Heart left ventricle (tissue), 16 donors: ENCODE measurements around the gene EXTL1. TPM values are rescaled to one million over a fixed set of nuclear protein-coding genes. Genes with fewer than 3 reads are reported as not detected.

Source experiments
- ATAC-seq, 4 donors: fragments of 200-7000 bp; cut with Tn5 transposase; one replicate each; pipeline ENCODE4 v1.9.1; 2020 to 2022; ENCODE audit warnings: moderate library complexity in 4 of 4, mild to moderate bottlenecking in 3 of 4, moderate number of reproducible peaks in 1 of 4
- DNase-seq, 5 donors: peaks; one replicate each; pipeline ENCODE4 v3.0.0-alpha.2; 2020
- H3K27ac ChIP-seq, 12 donors: fragments of 200-600 bp; sonication (generic) in 4 of 12; one replicate each; pipeline versions ENCODE4 v1.5.0 to v1.8.0; 2016 to 2022; ENCODE audit warnings: mild to moderate bottlenecking in 2 of 12
- H3K27me3 ChIP-seq, 9 donors: fragments of 200-600 bp; sonication (generic) in 2 of 9; one replicate each; pipeline versions ENCODE4 v1.5.1 to v1.8.0; 2016 to 2022; ENCODE audit warnings: mild to moderate bottlenecking in 3 of 9
- H3K36me3 ChIP-seq, 9 donors: fragments of 200-600 bp; sonication (generic) in 2 of 9; one replicate each; pipeline versions ENCODE4 v1.5.0 to v1.8.0; 2018 to 2022; ENCODE audit warnings: mild to moderate bottlenecking in 2 of 9
- H3K4me1 ChIP-seq, 12 donors: fragments of 200-600 bp; sonication (generic) in 4 of 12; one replicate each; pipeline versions ENCODE4 v1.5.0 to v1.8.0; 2016 to 2022; ENCODE audit warnings: mild to moderate bottlenecking in 3 of 12
- H3K4me3 ChIP-seq, 12 donors: fragments of 200-600 bp; sonication (generic) in 4 of 12; one replicate each; pipeline versions ENCODE4 v1.5.0 to v1.8.0; 2017 to 2022; ENCODE audit warnings: mild to moderate bottlenecking in 9 of 12, moderate library complexity in 4 of 12
- H3K9me3 ChIP-seq, 12 donors: fragments of 200-600 bp; sonication (generic) in 4 of 12; one replicate each; pipeline versions ENCODE4 v1.5.0 to v1.8.0; 2016 to 2022; ENCODE audit warnings: mild to moderate bottlenecking in 1 of 12
- POLR2A ChIP-seq, 2 donors: fragments of 450-650 bp; IDR thresholded peaks; one replicate each; pipeline ENCODE4 v1.6.1; 2017; ENCODE audit warnings: antibody characterized with exemption in 2 of 2, mild to moderate bottlenecking in 2 of 2, moderate library complexity in 2 of 2
- WGBS, 4 donors: extraction: QIAGEN DNeasy Blood & Tissue Kit in 2 of 4; methylation state at CpG; one replicate each; pipeline versions ENCODE4 v1.1.5 to v1.1.7; 2013 to 2018; 5-methylcytosine and 5-hydroxymethylcytosine counted together
- intact Hi-C, 10 donors: fragments of 100-400 bp; cut with DNase I; formaldehyde crosslinking; loops; one replicate each; pipeline versions ENCODE4 v1.11.1 to v1.14.2; 2022
- polyA plus RNA-seq, 2 donors: library from polyadenylated mRNA; stranded (reverse); fragments of 200-250 nt; gene quantifications; one replicate each; pipeline ENCODE4 v1.2.3, GENCODE V29; 2013
- total RNA-seq, 9 donors: library from RNA; depleted of rRNA in 2 of 9; stranded (reverse); fragments of >200 nt in 2 of 9; fragmentation: NEBNext Ultra II Directional in 3 of 9; extraction: Animal tissue kit (Norgen Biotek cat#: 25700) in 3 of 9; gene quantifications; one replicate each; pipeline versions ENCODE4 v1.1.0 to v1.2.4, GENCODE V29; 2016 to 2023
- TF ChIP-seq, protein P1 (sequence below), 12 donors: fragments of 200-600 bp; sonication (generic) in 4 of 12; IDR thresholded peaks; one replicate each; pipeline versions ENCODE4 v1.5.0 to v1.8.0; 2018 to 2022; ENCODE audit warnings: antibody characterized with exemption in 12 of 12, mild to moderate bottlenecking in 5 of 12
- donor health status: ischemic (EF 13 %, LVEDD 7.1; RV severe dilation, severe dysfunction).
- donor health status: healthy with polysubstance abuse.
- donor health status: DM: no; HTN: yes; CAD: no.
- donor health status: DM: no; HTN: no; CAD: no.
- donor health status: ischemic (EF 25% LVEDD 6.9; RV normal size, moderate dysfunction).
- donor health status: ischemic (EF 25% LVEDD 5.7; RV mildly dilated, moderate dysfunction).
- donor health status: healthy.
- donor health status: DM: yes; HTN: yes; CAD: no.
- donor health status: ischemic (EF 35%, LVEDD 5.7; RV mildly dilated, moderate dysfunction).
- donor health status: nonischemic (EF 11% LVEDD 7.7; RV severe dilation, severe dysfunction).
- donor health status: DM: yes; HTN: yes; CAD: no.
- donor health status: PGD.
- donor health status: ischemic (EF 29% LVEDD 5.4; RV normal size, mild dysfunction).
- donor health status: nonischemic (EF 23%, LVEDD 6.1; RV moderate dilation, normal function).

The EXTL1 gene
- total and polyA plus RNA-seq, 11 donors, result 1.2 to 17.5 (median 4.1) TPM

DNA sequence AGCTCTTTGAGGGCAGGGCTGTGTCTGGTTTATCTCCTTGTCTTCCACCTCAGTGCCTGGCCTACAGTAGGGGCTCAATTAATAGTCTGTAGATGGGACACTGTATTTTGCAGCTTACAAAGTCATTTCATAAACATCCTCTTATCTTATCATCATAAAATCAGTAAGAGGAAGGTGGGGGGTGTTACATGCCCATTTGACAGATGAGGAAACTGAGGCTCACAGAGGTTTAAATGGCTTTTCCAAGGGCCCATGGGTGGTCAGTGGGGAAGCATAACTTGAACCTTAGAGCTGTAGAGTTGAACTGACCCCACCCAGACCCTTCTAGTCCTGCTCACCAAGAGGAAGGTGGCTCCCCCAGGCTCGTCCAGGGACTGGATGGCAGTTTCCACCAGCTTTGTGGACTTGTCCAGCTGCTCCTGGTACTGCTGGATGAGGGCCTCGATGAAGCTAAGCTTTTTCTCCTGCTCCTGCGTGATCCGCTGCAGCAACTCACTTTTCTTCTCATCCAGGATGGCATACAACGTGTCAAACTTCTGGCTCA is 36.5 kb downstream of the EXTL1 start:
- 72 to 81% (median 74%) methylated on average over 5 of the region's 5 CpGs for WGBS, 4 donors
- no peak for DNase-seq
- Histone ChIP-seq H3K27me3 (peaks cover 0 to 23% (median 0%) of the 10 kb centered on the region in 9 donors), H3K36me3 (peaks cover 0 to 97% (median 60%) of the 10 kb centered on the region in 9 donors), H3K9me3 (no peaks in the 10 kb centered on the region), H3K4me1 (peaks cover 0 to 67% (median 13%) of the 10 kb centered on the region in 12 donors), H3K27ac (peak overlapping the region in 3 of 12 donors; percentile 1 to 30 (median 17)), H3K4me3 (no peak overlapping the region)
- intact Hi-C loops, result loop anchor here in 1 of 10 donors (5.0 kb wide), 1 partner anchor 34 kb away; no protein-coding TSS in a partner anchor
- ATAC-seq, result no peak
- TF ChIP-seq POLR2A (IDR thresholded peaks at IDR 0.05), result no peak
- TF ChIP-seq, protein P1, sequence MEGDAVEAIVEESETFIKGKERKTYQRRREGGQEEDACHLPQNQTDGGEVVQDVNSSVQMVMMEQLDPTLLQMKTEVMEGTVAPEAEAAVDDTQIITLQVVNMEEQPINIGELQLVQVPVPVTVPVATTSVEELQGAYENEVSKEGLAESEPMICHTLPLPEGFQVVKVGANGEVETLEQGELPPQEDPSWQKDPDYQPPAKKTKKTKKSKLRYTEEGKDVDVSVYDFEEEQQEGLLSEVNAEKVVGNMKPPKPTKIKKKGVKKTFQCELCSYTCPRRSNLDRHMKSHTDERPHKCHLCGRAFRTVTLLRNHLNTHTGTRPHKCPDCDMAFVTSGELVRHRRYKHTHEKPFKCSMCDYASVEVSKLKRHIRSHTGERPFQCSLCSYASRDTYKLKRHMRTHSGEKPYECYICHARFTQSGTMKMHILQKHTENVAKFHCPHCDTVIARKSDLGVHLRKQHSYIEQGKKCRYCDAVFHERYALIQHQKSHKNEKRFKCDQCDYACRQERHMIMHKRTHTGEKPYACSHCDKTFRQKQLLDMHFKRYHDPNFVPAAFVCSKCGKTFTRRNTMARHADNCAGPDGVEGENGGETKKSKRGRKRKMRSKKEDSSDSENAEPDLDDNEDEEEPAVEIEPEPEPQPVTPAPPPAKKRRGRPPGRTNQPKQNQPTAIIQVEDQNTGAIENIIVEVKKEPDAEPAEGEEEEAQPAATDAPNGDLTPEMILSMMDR (IDR thresholded peaks at IDR 0.05), result no peak

DNA sequence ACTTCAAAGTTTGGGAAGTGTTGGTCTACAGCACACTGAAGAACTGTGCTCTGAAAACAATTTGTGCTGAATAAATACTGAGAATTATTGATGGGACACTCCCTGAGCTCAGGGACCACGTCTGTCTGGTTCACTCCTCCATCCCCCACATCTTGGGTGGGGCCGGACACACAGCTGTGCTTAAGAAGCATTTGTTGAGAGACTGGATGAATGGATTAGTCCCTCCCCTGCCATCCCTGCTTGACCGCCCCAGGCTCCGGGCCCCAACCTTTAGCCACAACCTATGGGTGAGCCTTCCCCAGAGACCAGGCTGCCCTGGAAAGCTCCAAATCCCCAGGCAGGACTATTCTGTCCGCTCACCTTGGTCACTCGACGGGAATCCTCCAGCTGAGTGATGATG is 38.3 kb downstream of the EXTL1 start:
- H3K27ac ChIP-seq, result peak overlapping the region in 7 of 12 donors; percentile 55 to 100 (median 79)
- no peaks in the 10 kb centered on the region for H3K9me3 ChIP-seq
- H3K27me3 ChIP-seq, result peaks cover 0 to 17% (median 0%) of the 10 kb centered on the region in 9 donors
- peaks cover 0 to 96% (median 45%) of the 10 kb centered on the region in 9 donors for H3K36me3 ChIP-seq
- peaks cover 0 to 51% (median 11%) of the 10 kb centered on the region in 12 donors for H3K4me1 ChIP-seq
- TF ChIP-seq, protein P1 (IDR thresholded peaks at IDR 0.05), result no peak
- TF ChIP-seq POLR2A (IDR thresholded peaks at IDR 0.05), result no peak
- ATAC-seq (no peak), DNase-seq (no peak)
- WGBS, 4 donors, result 40 to 66% (median 53%) methylated on average over 7 of the region's 7 CpGs
- intact Hi-C loops, result loop anchor here in 1 of 10 donors (5.0 kb wide), 1 partner anchor 32 kb away; no protein-coding TSS in a partner anchor
- H3K4me3 ChIP-seq, result peak overlapping the region in 1 of 12 donors; percentile 62

DNA sequence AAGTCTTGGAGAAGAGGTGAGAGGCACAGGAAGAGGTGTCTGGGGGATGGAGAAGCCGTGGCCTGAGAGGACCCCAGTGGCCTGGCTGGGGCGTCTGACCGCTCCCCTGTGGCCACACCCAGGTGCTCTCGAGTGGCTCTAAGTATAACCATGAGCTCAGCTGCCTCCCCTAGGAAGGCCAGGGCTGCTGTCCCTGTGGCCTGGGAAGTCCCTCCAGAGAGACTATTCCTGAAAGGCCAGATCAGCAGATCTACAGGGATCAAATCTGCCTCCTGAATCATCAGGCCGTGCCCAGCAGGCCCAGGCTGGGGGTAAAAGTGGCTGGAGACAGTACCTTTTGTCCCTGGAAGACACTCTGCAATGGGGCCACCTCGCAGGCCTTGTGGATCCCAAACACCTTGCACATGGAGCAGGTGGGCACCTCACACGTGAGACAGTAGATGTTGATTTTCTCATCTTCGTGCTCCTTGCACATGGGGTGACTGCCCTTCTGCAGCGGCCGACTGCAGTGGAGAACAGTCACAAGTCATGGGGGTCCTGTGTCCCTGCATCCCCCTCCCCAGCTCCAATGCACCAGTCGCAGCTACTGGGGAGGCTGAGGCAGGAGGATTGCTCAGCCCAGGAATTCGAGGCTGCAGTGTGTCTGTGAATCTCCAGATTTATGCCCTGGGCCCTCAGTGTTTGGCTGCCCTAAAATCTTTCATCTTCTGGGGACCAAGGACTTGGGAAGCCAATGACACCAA is 39.4 kb downstream of the EXTL1 start:
- Histone ChIP-seq H3K9me3 (no peaks in the 10 kb centered on the region), H3K27me3 (peaks cover 0 to 12% (median 0%) of the 10 kb centered on the region in 9 donors), H3K4me1 (peaks cover 0 to 45% (median 11%) of the 10 kb centered on the region in 12 donors), H3K27ac (peak overlapping the region in 11 of 12 donors; percentile 31 to 100 (median 62)), H3K36me3 (peaks cover 0 to 94% (median 44%) of the 10 kb centered on the region in 9 donors), H3K4me3 (peak overlapping the region in 5 of 12 donors; percentile 1 to 91 (median 26))
- intact Hi-C loops, result no loop called here
- TF ChIP-seq, protein P1 (IDR thresholded peaks at IDR 0.05), result no peak
- peak in 1 of 2 donors; percentile 9 for TF ChIP-seq POLR2A (IDR thresholded peaks at IDR 0.05)
- 45 to 55% (median 51%) methylated on average over 7 to 12 of the region's 12 CpGs for WGBS, 4 donors
- peak; percentile 24 to 73 (median 60) for ATAC-seq
- DNase-seq, result peak in 3 of 5 donors; percentile 39 to 66 (median 61)

DNA sequence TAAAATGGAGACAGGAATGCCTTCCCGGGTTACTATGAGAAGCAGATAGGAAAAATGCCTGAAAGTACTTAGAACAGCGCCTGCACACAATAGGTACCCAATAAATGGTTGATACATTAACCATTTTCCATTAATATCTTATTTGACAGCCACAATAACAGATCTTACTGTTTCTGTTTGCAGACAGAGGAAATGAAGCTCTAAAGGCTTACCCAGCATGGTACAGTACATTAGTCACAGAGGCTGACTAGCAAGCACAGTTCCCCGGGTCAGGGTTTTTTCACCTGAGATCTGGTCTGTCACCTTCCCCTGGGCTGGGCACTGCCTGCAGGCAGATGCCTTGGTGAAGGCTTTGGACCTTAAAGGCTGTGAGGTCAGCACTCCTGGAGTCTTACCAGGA is 43.0 kb downstream of the EXTL1 start:
- ATAC-seq, result no peak
- WGBS, 4 donors, result 45 to 53% (median 47%) methylated on average over 3 of the region's 3 CpGs
- peaks cover 0 to 39% (median 7%) of the 10 kb centered on the region in 12 donors for H3K4me1 ChIP-seq
- no peak for TF ChIP-seq POLR2A (IDR thresholded peaks at IDR 0.05)
- TF ChIP-seq, protein P1 (IDR thresholded peaks at IDR 0.05), result no peak
- peaks cover 0 to 61% (median 17%) of the 10 kb centered on the region in 9 donors for H3K36me3 ChIP-seq
- peak overlapping the region; percentile 17 to 91 (median 63) for H3K4me3 ChIP-seq
- DNase-seq, result no peak
- no peaks in the 10 kb centered on the region for H3K9me3 ChIP-seq
- intact Hi-C loops, result no loop called here
- H3K27ac ChIP-seq, result peak overlapping the region in 11 of 12 donors; percentile 45 to 100 (median 86)
- H3K27me3 ChIP-seq, result peaks cover 0 to 27% (median 0%) of the 10 kb centered on the region in 9 donors
